Measurements from ENCODE around the gene ENG.

GRCh38 chr9:127779136-127779981 lies 75.1 kb downstream of the ENG start:
- no peak for TF ChIP-seq CTCF (IDR thresholded peaks at IDR 0.05)
- TF ChIP-seq POLR2A (IDR thresholded peaks at IDR 0.05), result no peak
